GM21381 (cell line): ENCODE data around the gene TSPAN4.
A peak's percentile ranks its signal among the peaks of the same experiment; 100 is the strongest.

Experiments used
- ATAC-seq: cut with Tn5 transposase; IDR thresholded peaks from one replicate; pipeline ENCODE4 v1.9.1; 2021; ENCODE audit warnings: mild to moderate bottlenecking, moderate library complexity; ENCODE audit not compliant: unreplicated experiment

Gene TSPAN4

DNA sequence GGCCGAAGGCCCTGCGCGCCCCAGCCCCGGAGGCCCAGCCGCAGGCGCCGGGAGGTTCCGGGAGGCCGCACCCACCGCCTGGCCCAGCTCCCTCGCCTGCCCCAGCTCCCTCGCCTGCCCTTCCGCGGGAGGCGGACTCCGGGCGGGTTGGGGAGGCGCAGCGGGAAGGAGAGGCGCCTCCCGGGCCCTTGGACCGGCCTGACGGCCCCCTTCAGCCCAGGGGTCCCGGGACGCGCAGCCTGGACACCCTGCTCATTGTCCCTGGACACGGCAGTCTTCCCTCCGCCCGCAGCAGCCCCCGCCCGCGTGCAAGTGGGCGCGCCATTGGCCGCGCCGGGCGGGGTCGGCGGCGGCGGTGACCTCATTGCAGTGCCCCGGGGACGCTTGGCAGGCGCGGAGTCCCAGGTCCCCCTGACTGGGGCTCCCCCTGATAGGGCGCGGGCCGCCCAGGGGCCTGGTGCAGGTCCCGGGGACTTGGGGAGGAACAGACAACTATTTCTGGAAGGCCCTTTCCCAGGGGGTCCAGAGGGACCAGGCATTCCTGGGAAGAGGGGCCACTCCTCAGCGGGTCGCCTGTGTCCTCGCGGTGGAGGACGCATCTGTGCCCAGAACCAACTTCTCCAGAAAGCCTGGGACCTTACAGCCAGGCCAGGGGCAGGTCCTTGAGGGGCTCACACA is 9.4 kb upstream of the TSPAN4 start:
- ATAC-seq = peak; percentile 24

DNA sequence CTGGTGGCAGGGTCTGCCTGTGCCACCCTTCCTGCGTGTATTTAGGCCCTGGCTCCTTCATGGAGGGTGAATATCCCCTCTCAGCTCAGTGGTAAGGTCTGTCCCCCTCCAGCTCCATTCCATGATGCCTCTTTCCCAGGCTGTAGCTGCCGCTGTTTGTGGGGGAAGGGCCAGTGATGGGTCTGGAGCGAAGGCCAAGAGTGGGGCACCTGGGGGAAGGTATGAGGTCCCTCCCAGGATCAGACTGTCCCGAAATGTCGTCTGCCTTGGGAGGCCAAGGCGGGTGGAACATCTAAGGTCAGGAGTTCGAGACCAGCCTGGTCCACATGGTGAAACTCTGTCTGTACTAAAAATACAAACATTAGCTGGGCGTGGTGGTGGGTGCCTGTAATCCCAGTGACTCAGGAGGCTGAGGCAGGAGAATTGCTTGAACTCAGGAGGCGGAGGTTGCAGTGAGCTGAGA is 8.8 kb upstream of the TSPAN4 start:
- no peak for ATAC-seq

GRCh38 chr11:834371-835316 is 8.0 kb upstream of the TSPAN4 start:
- ATAC-seq = no peak

DNA sequence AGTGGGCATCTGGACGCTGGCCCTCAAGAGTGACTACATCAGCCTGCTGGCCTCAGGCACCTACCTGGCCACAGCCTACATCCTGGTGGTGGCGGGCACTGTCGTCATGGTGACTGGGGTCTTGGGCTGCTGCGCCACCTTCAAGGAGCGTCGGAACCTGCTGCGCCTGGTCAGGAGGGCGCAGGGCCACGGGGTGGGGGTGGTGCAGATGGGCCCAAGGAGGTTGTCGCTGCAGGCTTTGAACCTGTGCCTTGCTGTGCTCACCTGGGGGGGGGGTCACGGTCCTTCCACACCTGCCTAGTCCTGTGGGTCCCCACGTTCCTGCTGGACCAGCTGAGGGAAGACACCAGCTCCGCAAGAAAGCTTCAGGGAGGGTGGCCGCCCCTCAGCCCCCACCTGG is 6.4 kb upstream of the TSPAN4 start:
- no peak for ATAC-seq

- ATAC-seq = no peak
Measured at GRCh38 chr11:836700-837099, 6.0 kb upstream of the TSPAN4 start.

GRCh38 chr11:837189-837989 is 5.3 kb upstream of the TSPAN4 start:
- no peak for ATAC-seq

- no peak for ATAC-seq
Measured at GRCh38 chr11:837990-838307, 4.7 kb upstream of the TSPAN4 start.

- ATAC-seq = no peak
Measured at GRCh38 chr11:838441-839279, 4.0 kb upstream of the TSPAN4 start.

DNA sequence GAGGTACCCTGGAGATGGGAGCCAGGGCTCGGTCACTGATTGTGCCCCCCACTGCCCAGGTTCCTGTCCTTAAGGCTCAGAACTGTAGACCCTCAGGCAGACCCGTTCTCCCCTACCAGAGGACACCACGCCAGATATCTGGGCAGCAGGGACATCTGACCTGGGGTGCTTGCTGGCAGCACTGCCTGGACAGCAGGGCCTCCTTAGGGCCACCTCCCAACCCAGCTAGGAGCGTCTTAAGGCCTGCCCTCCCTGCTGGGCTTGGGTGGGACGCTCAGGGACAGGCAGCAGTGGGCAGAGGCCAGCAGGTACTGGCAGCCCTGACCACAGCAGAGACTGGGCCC is 3.4 kb upstream of the TSPAN4 start:
- ATAC-seq = no peak

DNA sequence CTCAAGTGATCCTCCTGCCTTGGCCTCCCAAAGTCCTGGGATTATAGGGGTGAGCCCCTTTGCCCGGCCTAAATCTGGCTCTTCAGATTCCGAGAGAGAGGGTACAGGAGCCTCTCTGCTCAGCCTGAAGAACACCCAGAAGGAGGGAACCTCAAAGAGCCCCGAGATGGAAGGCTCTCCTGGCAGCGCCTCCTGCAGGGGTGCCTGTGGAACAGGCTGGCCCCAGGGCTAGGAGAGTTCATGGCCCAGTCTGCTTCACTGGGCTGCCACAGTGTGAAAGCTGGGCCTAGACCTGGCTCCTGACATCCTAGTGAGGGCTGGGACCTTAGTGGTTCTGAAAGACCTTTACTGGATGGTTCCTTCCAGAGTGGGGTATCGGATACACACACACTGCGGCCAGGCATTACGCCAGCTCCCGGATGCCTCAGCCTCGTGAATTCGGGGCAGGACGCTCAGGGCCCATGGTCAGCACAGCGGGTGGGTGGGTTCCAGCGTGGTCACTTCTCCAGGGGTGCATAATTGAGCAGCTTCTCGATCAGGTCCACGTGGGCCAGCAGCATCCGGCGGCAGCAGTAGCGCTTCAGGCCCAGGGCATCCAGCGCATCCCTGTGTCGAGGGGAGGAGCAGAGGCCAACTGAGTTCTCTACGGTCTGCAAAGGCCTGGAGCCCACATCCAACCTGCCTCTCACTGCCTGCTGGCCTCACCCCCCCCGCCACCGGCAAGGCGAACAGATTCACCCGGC is 2.6 kb upstream of the TSPAN4 start:
- no peak for ATAC-seq

- ATAC-seq = no peak
Measured at GRCh38 chr11:841981-842369, 677 bp upstream of the TSPAN4 start.

DNA sequence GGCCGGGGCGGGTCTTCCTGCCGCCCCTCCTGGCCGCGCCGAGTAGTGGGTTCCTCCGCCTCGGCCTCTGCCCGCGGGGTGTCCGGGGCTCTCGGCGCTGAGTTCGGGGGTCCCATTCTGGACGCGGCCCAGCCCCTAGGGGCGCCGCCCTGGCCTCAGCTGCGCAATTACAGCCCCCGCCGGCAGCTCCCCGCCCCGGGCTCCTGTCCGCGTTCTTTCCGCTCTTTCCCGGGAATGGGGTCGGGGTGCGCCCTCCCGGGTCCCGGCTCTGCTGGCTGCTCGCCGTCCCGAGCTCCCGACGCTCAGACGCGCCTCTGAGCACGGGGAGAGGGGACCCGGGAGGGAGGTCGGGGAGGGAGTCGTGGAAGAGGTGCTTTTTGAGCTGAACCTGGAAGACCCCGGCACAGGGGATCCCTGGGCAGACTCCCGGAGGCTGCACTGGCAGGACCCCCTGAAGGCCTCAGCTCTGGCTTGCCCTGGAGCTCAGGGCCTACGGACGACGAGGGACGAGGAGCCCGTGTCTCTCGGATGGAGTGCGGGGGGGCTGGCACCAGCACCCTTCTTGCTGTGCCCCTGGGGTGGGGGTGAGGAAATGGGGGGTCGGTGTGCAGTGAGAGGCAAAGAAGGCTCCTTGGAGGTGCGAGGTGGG is 558 bp downstream of the TSPAN4 start:
- ATAC-seq = peak; percentile 6

DNA sequence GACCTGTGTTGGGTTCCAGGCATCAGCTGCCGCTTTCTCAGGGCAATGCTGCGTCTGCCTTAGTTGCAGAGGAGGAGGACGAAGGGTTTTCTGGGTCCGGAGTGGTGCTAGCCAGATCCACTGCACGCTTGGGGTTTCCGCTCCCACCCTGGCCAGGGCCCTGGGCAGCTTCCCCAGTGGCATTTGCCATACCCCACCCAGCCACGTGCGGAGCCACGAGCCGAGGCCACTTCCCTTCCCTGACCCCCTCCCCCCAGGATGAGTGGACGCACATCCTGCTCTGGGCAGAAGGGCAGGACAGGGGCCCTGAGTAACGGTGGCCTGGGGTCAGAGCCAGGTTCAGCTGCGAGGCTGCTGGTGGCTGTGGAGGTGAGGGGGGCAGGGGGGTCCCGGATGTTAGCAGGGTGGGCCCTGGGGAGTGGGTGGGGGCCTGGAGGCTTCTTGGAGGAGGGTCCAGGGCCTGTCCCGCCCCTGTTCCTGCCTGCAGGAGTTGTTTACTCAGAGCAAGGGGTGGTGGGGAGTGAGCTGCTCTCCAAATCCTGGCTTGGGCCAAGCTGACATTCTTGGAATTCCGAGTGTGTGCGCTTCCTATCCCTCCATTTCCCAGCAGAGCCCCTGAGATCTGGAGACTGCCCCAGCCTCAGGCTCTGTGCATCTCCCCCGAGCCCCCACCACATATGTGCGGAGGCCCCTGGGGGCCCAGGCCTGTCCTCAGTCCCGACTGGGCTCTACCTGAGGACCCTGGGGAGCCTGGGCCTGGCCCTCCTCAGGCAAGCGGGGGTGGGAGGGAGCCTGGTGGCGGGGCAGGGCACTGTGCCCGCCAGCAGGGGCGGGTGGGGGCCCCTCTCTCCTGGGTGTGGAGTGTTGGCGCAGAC is 1.4 kb downstream of the TSPAN4 start:
- no peak for ATAC-seq

- ATAC-seq = no peak
Measured at GRCh38 chr11:844693-845644, 2.3 kb downstream of the TSPAN4 start.

DNA sequence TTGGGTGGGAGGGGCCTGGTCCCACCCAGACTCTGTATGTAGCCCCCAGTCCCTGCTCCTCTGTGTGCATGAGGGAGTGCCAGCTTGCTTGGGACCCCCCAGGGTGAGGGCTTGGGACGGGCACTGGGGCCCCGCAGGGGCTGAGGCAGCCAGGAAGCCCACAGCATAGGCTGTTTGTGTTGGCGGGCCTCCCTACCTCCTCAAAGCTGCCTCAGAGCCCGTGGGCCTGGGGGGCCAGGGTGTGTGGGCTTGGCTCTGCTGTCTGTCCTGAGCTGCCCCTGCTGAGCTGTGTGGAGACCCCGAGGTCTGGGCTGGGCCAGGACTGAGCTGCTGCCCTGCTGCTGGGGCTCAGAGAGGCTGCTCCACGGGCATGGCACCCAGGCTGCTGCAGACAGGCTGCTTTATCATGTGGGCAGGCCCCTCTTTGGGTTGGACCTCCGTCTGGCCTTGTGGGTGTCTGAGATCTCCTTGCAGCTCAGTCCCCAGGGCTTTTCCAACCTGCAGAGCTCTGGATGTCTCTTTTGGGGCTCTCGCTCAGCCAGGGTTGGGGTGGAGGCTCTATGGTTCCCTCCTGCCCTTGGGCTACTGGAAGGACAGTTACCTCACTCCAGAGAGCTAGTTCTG is 3.3 kb downstream of the TSPAN4 start:
- ATAC-seq = no peak

- no peak for ATAC-seq
Measured at GRCh38 chr11:846496-847098, 3.9 kb downstream of the TSPAN4 start.

- ATAC-seq = no peak
Measured at GRCh38 chr11:847876-848275, 5.2 kb downstream of the TSPAN4 start.
